ENCODE data around the gene RASGRP4.

DNA sequence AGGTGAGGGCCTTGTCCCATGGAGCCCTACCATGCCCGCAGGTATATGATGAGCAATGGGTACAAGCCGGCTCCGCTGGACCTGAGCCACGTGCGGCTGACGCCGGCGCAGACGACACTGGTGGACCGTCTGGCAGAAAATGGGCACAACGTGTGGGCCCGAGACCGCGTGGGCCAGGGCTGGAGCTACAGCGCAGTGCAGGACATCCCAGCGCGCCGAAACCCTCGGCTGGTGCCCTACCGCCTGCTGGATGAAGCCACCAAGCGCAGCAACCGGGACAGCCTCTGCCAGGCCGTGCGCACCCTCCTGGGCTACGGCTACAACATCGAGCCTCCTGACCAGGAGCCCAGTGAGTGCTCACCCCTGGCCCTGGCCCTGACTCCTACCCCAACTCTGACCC lies 40.0 kb upstream of the RASGRP4 start:
- TF ChIP-seq POLR2A (IDR thresholded peaks at IDR 0.05) = no peak
- TF ChIP-seq, protein P1, sequence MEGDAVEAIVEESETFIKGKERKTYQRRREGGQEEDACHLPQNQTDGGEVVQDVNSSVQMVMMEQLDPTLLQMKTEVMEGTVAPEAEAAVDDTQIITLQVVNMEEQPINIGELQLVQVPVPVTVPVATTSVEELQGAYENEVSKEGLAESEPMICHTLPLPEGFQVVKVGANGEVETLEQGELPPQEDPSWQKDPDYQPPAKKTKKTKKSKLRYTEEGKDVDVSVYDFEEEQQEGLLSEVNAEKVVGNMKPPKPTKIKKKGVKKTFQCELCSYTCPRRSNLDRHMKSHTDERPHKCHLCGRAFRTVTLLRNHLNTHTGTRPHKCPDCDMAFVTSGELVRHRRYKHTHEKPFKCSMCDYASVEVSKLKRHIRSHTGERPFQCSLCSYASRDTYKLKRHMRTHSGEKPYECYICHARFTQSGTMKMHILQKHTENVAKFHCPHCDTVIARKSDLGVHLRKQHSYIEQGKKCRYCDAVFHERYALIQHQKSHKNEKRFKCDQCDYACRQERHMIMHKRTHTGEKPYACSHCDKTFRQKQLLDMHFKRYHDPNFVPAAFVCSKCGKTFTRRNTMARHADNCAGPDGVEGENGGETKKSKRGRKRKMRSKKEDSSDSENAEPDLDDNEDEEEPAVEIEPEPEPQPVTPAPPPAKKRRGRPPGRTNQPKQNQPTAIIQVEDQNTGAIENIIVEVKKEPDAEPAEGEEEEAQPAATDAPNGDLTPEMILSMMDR (IDR thresholded peaks at IDR 0.05) = no peak

All from suprapubic skin (tissue), 3 donors.